GM18907 (cell line): ENCODE data around the gene GPA33.
A peak's percentile ranks its signal among the peaks of the same experiment; 100 is the strongest.

Experiments
- ATAC-seq: cut with Tn5 transposase; IDR thresholded peaks from one replicate; pipeline ENCODE4 v1.9.1; 2021; ENCODE audit warnings: mild to moderate bottlenecking, moderate library complexity; ENCODE audit not compliant: unreplicated experiment

The GPA33 gene

GRCh38 chr1:167088746-167089417 is 1.3 kb downstream of the GPA33 start:
- ATAC-seq = no peak

- no peak for ATAC-seq
These were observed 3.4 kb downstream of the GPA33 start for GRCh38 chr1:167086768-167087167.

GRCh38 chr1:167086033-167086432 is 4.1 kb downstream of the GPA33 start:
- no peak for ATAC-seq

- ATAC-seq = no peak
These were observed 5.4 kb downstream of the GPA33 start for GRCh38 chr1:167084757-167085156.

GRCh38 chr1:167083871-167084270 is 6.3 kb downstream of the GPA33 start:
- ATAC-seq = no peak

- no peak for ATAC-seq
These were observed 7.0 kb downstream of the GPA33 start for GRCh38 chr1:167083066-167083665.

- ATAC-seq = no peak
These were observed 7.6 kb downstream of the GPA33 start for GRCh38 chr1:167082511-167083027.

GRCh38 chr1:167081594-167082156 is 8.5 kb downstream of the GPA33 start:
- ATAC-seq = no peak

GRCh38 chr1:167077868-167078210 is 12.3 kb downstream of the GPA33 start:
- no peak for ATAC-seq

GRCh38 chr1:167077128-167077867 is 12.9 kb downstream of the GPA33 start:
- ATAC-seq = no peak

GRCh38 chr1:167076136-167076710 is 14.0 kb downstream of the GPA33 start:
- ATAC-seq = no peak

- ATAC-seq = no peak
These were observed 18.9 kb downstream of the GPA33 start for GRCh38 chr1:167071286-167071685.

GRCh38 chr1:167068761-167069160 is 21.4 kb downstream of the GPA33 start:
- ATAC-seq = no peak

GRCh38 chr1:167067904-167068303 is 22.3 kb downstream of the GPA33 start:
- ATAC-seq = no peak

- peak; percentile 78 for ATAC-seq
These were observed 23.6 kb downstream of the GPA33 start for GRCh38 chr1:167066333-167067122.

- no peak for ATAC-seq
These were observed 24.7 kb downstream of the GPA33 start for GRCh38 chr1:167065471-167065870.

GRCh38 chr1:167064621-167065020 is 25.6 kb downstream of the GPA33 start:
- no peak for ATAC-seq

- ATAC-seq = no peak
These were observed 29.1 kb downstream of the GPA33 start for GRCh38 chr1:167061073-167061464.

GRCh38 chr1:167060141-167061072 is 29.8 kb downstream of the GPA33 start:
- ATAC-seq = no peak

GRCh38 chr1:167059809-167060107 is 30.4 kb downstream of the GPA33 start:
- no peak for ATAC-seq
